ENCODE data around the gene TNKS2.

DNA sequence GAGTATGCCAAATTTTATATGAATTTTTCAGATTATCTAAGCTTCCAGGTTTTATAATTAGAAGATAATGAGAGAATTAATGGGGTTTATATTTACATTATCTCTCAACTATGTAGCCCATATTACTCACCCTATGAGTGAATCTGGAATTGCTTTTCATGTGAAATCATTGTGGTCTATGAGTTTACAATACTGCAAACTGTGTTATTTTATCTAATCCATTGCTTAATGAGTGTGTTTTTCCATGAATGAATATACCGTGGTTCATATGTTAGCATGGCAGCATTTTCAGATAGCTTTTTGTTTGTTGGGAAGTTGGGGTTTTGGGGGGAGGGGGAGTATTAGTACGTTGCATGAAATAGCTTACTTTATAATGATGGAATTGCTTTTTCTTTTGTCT is 66.5 kb downstream of the TNKS2 start:
- TF ChIP-seq, protein P1, sequence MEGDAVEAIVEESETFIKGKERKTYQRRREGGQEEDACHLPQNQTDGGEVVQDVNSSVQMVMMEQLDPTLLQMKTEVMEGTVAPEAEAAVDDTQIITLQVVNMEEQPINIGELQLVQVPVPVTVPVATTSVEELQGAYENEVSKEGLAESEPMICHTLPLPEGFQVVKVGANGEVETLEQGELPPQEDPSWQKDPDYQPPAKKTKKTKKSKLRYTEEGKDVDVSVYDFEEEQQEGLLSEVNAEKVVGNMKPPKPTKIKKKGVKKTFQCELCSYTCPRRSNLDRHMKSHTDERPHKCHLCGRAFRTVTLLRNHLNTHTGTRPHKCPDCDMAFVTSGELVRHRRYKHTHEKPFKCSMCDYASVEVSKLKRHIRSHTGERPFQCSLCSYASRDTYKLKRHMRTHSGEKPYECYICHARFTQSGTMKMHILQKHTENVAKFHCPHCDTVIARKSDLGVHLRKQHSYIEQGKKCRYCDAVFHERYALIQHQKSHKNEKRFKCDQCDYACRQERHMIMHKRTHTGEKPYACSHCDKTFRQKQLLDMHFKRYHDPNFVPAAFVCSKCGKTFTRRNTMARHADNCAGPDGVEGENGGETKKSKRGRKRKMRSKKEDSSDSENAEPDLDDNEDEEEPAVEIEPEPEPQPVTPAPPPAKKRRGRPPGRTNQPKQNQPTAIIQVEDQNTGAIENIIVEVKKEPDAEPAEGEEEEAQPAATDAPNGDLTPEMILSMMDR (IDR thresholded peaks at IDR 0.05), result no peak
- TF ChIP-seq POLR2A (IDR thresholded peaks at IDR 0.05), result no peak
